ENCODE measurements around the gene MAML3.

The MAML3 gene

GRCh38 chr4:139921429-139922184 is 232.4 kb downstream of the MAML3 start:
- DNase-seq (ENCODE audit: low read depth), result no peak

- DNase-seq (ENCODE audit: low read depth), result no peak
Observed at GRCh38 chr4:139920486-139921002, 233.4 kb downstream of the MAML3 start.

GRCh38 chr4:139919521-139919920 is 234.5 kb downstream of the MAML3 start:
- no peak for DNase-seq (ENCODE audit: low read depth)

- no peak for DNase-seq (ENCODE audit: low read depth)
Observed at GRCh38 chr4:139919004-139919403, 235.0 kb downstream of the MAML3 start.

- DNase-seq (ENCODE audit: low read depth), result no peak
Observed at GRCh38 chr4:139918591-139918990, 235.4 kb downstream of the MAML3 start.

- no peak for DNase-seq (ENCODE audit: low read depth)
Observed at GRCh38 chr4:139917896-139918295, 236.1 kb downstream of the MAML3 start.

- no peak for DNase-seq (ENCODE audit: low read depth)
Observed at GRCh38 chr4:139916041-139916440, 237.9 kb downstream of the MAML3 start.

- no peak for DNase-seq (ENCODE audit: low read depth)
Observed at GRCh38 chr4:139915037-139915436, 238.9 kb downstream of the MAML3 start.

GRCh38 chr4:139913995-139914598 is 239.9 kb downstream of the MAML3 start:
- no peak for DNase-seq (ENCODE audit: low read depth)

- DNase-seq (ENCODE audit: low read depth), result no peak
Observed at GRCh38 chr4:139913398-139913990, 240.5 kb downstream of the MAML3 start.

- DNase-seq (ENCODE audit: low read depth), result no peak
Observed at GRCh38 chr4:139912445-139912844, 241.5 kb downstream of the MAML3 start.

- DNase-seq (ENCODE audit: low read depth), result no peak
Observed at GRCh38 chr4:139910106-139910505, 243.9 kb downstream of the MAML3 start.

- no peak for DNase-seq (ENCODE audit: low read depth)
Observed at GRCh38 chr4:139908636-139909437, 245.1 kb downstream of the MAML3 start.

GRCh38 chr4:139907001-139907809 is 246.8 kb downstream of the MAML3 start:
- no peak for DNase-seq (ENCODE audit: low read depth)

GRCh38 chr4:139905489-139905888 is 248.5 kb downstream of the MAML3 start:
- DNase-seq (ENCODE audit: low read depth), result no peak

- no peak for DNase-seq (ENCODE audit: low read depth)
Observed at GRCh38 chr4:139904406-139904805, 249.6 kb downstream of the MAML3 start.

- DNase-seq (ENCODE audit: low read depth), result no peak
Observed at GRCh38 chr4:139903845-139904244, 250.1 kb downstream of the MAML3 start.

GRCh38 chr4:139902321-139903320 is 251.4 kb downstream of the MAML3 start:
- no peak for DNase-seq (ENCODE audit: low read depth)

- DNase-seq (ENCODE audit: low read depth), result no peak
Observed at GRCh38 chr4:139901531-139902320, 252.3 kb downstream of the MAML3 start.

Measured in GM04504 (cell line).